Dermis microvascular lymphatic vessel endothelial cell (primary cell): Measurements from ENCODE around the gene SLC30A1. TPM values are rescaled to one million over a fixed set of nuclear protein-coding genes. Genes with fewer than 3 reads are reported as not detected.

ENCODE experiments used
- DNase-seq, 2 donors: peaks; one replicate each; pipeline versions ENCODE4 v3.0.0 to v3.0.0-alpha.2; 2010; ENCODE audit warnings: low read depth in 2 of 2
- total RNA-seq: library from RNA; depleted of rRNA; stranded (reverse); fragments of >200 nt; gene quantifications from 2 replicates; pipeline ENCODE4 v1.2.1, GENCODE V29; 2014

Gene SLC30A1
- total RNA-seq, 1 donor from 2014 or later: 27.9 TPM

- no peak for DNase-seq
Measured at GRCh38 chr1:211524521-211524920, 54.4 kb downstream of the SLC30A1 start.

GRCh38 chr1:211522804-211523203 is 56.2 kb downstream of the SLC30A1 start:
- DNase-seq: no peak

Other genes with a start within 250 kb of the SLC30A1 start
- gene RD3, start 87.0 kb downstream of the SLC30A1 start, total RNA-seq: not detected in 2 replicates
- gene NEK2, start 96.5 kb upstream of the SLC30A1 start, total RNA-seq: 6.7 and 18.5 TPM in 2 replicates